ENCODE measurements around the gene ZIC5. TPM values are rescaled to one million over a fixed set of nuclear protein-coding genes. Genes with fewer than 3 reads are reported as not detected.

Gene ZIC5
- total and polyA plus RNA-seq, 9 of the 15 experiments (the other 6 are each of a cell fraction or from before 2014, with no cell fraction given) = 0.57 to 2.0 (median 1.1) TPM

DNA sequence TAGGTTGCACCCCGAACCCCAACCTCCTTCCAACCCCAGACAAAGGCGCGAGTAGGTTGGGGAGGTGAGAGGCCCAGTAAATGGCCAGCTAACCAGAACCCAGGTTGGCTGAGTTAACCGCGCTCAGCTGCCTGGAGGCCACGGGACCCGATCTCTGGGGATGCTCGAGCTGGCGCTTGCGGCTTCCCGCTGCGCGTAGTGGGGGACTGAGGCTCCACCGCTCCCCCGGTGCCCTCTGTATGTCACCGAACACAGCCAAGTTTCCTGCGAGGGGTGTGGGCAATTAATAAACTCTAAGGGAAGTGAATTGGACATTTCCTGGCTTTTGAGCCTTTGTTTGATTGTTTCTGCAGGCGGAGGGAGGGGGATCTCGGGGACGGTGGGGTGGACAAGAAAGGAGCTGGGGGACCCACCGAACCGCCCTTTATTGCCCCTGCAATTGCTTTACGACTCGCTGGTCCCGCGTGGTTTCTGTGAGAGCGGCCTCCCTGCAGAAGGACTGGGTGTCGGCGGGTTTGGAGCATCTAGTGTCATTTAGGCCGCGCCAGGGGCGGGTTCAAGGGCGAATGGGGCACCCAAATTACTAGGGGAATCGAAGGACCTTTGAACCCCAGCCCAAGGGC, 3.5 kb upstream of the ZIC5 start:
- Histone ChIP-seq H2AFZ (ENCODE audit: low read depth, low read length) (no peak overlapping the region), H3K4me2 (ENCODE audit: insufficient read depth, low read length) (no peak overlapping the region), H3K9ac (ENCODE audit: insufficient read depth in 1 of 2, low read depth in 2 of 2, low read length in 2 of 2) (no peak overlapping the region), H3K36me3 (ENCODE audit: control insufficient read depth, insufficient read depth, low read length) (no peaks in the 10 kb centered on the region), H3K9me3 (replicated peaks; ENCODE audit: control insufficient read depth, insufficient read depth, low read depth, low read length) (no peaks in the 10 kb centered on the region), H3K4me1 (replicated peaks in 1 of 2; ENCODE audit: control insufficient read depth in 2 of 2, insufficient read depth in 2 of 2, low read length in 2 of 2) (peaks cover 0 to 37% of the 10 kb centered on the region in 2 experiments; a peak in 3 of 5 replicates), H3K27ac (ENCODE audit: extremely low read depth, low read depth, low read length) (no peak overlapping the region), H4K20me1 (replicated peaks; ENCODE audit: control insufficient read depth, insufficient read depth, low read length) (no peaks in the 10 kb centered on the region), H3K79me2 (ENCODE audit: control insufficient read depth, insufficient read depth, low read length) (peaks cover 1% of the 10 kb centered on the region; the same call in 2 of the 3 replicates), H3K27me3 (ENCODE audit: control insufficient read depth in 2 of 2, insufficient read depth in 2 of 2, low read length in 2 of 2) (no peaks in the 10 kb centered on the region), H3K4me3 (no peak overlapping the region), H3K9me1 (ENCODE audit: control insufficient read depth, insufficient read depth, low read length) (no peaks in the 10 kb centered on the region)
- FAIRE-seq (no peak), ATAC-seq (no peak), DNase-seq (ENCODE audit: extremely low read depth in 1 of 4, low spot score in 3 of 4) (no peak)
- TF ChIP-seq, protein P1, sequence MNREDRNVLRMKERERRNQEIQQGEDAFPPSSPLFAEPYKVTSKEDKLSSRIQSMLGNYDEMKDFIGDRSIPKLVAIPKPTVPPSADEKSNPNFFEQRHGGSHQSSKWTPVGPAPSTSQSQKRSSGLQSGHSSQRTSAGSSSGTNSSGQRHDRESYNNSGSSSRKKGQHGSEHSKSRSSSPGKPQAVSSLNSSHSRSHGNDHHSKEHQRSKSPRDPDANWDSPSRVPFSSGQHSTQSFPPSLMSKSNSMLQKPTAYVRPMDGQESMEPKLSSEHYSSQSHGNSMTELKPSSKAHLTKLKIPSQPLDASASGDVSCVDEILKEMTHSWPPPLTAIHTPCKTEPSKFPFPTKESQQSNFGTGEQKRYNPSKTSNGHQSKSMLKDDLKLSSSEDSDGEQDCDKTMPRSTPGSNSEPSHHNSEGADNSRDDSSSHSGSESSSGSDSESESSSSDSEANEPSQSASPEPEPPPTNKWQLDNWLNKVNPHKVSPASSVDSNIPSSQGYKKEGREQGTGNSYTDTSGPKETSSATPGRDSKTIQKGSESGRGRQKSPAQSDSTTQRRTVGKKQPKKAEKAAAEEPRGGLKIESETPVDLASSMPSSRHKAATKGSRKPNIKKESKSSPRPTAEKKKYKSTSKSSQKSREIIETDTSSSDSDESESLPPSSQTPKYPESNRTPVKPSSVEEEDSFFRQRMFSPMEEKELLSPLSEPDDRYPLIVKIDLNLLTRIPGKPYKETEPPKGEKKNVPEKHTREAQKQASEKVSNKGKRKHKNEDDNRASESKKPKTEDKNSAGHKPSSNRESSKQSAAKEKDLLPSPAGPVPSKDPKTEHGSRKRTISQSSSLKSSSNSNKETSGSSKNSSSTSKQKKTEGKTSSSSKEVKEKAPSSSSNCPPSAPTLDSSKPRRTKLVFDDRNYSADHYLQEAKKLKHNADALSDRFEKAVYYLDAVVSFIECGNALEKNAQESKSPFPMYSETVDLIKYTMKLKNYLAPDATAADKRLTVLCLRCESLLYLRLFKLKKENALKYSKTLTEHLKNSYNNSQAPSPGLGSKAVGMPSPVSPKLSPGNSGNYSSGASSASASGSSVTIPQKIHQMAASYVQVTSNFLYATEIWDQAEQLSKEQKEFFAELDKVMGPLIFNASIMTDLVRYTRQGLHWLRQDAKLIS (CRISPR knock-in tag; IDR thresholded peaks at IDR 0.05) = no peak
- TF ChIP-seq, protein P2, sequence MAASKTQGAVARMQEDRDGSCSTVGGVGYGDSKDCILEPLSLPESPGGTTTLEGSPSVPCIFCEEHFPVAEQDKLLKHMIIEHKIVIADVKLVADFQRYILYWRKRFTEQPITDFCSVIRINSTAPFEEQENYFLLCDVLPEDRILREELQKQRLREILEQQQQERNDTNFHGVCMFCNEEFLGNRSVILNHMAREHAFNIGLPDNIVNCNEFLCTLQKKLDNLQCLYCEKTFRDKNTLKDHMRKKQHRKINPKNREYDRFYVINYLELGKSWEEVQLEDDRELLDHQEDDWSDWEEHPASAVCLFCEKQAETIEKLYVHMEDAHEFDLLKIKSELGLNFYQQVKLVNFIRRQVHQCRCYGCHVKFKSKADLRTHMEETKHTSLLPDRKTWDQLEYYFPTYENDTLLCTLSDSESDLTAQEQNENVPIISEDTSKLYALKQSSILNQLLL (CRISPR knock-in tag; IDR thresholded peaks at IDR 0.05; ENCODE audit: borderline replicate concordance) = no peak
- no peak for TF ChIP-seq ZNF239 (CRISPR knock-in tag; IDR thresholded peaks at IDR 0.05)
- TF ChIP-seq ZFP1 (CRISPR knock-in tag; IDR thresholded peaks at IDR 0.05) = no peak
- POLR2A ChIA-PET = no interaction called here
- WGBS (ENCODE audit: insufficient coverage, low coverage, missing lambda C conversion rate) = 85% methylated on average over 8 of the region's 34 CpGs
- CTCF ChIA-PET (ENCODE audit: low intra/inter-chr PET ratio) = no interaction called here
- no TSS peak for BruUV-seq (replicated peaks)
- intact Hi-C loops (cut with micrococcal nuclease) (no loop called here), in situ Hi-C loops (cut with MboI) (no loop called here)

All from K562 (cell line).